Endothelial cell of umbilical vein (primary cell): ENCODE data around the gene CDH1. TPM values are rescaled to one million over a fixed set of nuclear protein-coding genes. Genes with fewer than 3 reads are reported as not detected.

Source experiments
- BruUV-seq: library from RNA; stranded (reverse); fragments of 400-500 nt; replicated peaks from 2 replicates; lab custom pipeline; 2021; lab: Mats Ljungman, UMichigan
- CTCF ChIA-PET: fragments of 300-600, 350-600 bp; sonication (Branson Sonifier 250); formaldehyde crosslinking; loops from one replicate; lab custom pipeline; 2021; ENCODE audit warnings: antibody characterized with exemption, inconsistent platforms; lab: Charles Lee
- POLR2A ChIA-PET: fragments of 300-600, 350-600 bp; sonication (Branson Sonifier 250); formaldehyde crosslinking; loops from one replicate; lab custom pipeline; 2021; ENCODE audit warnings: antibody characterized with exemption, inconsistent platforms; lab: Charles Lee
- DNase-seq: peaks from one replicate; pipeline ENCODE4 v3.0.0-alpha.2; 2011; ENCODE audit warnings: low read depth, low spot score
- FAIRE-seq: peaks from 2 replicates; lab custom pipeline; 2011; peaks lifted over from hg19 to GRCh38; lab: Jason Lieb, UNC
- H2AFZ ChIP-seq: 2 replicates; pipeline ENCODE4 v1.6.0; 2012; ENCODE audit warnings: low read depth, low read length, control low read depth, inconsistent platforms
- H3K27ac ChIP-seq: 2 replicates; pipeline ENCODE4 v1.5.1; 2011; ENCODE audit warnings: low read depth, mild to moderate bottlenecking, control low read depth, low read length, moderate library complexity; ENCODE audit not compliant: insufficient read depth
- H3K27me3 ChIP-seq, 2 experiments: 2 replicates each; pipeline versions ENCODE4 v1.6.0 to v1.6.1; 2011; ENCODE audit warnings: low read length in 2 of 2, mixed read lengths in 1 of 2; ENCODE audit not compliant: control insufficient read depth in 2 of 2, insufficient read depth in 2 of 2
- H3K36me3 ChIP-seq, 2 experiments: 2 replicates in 1 of 2; 3 replicates in 1 of 2; pipeline ENCODE4 v1.5.1; 2011; ENCODE audit warnings: low read length in 2 of 2, mild to moderate bottlenecking in 1 of 2, moderate library complexity in 1 of 2; ENCODE audit not compliant: control insufficient read depth in 2 of 2, insufficient read depth in 2 of 2; ENCODE audit errors: extremely low read depth in 1 of 2
- H3K4me1 ChIP-seq: 3 replicates; pipeline ENCODE4 v1.5.1; 2011; ENCODE audit warnings: mild to moderate bottlenecking, low read length; ENCODE audit not compliant: control insufficient read depth, insufficient read depth; ENCODE audit errors: extremely low read depth
- H3K4me2 ChIP-seq: 2 replicates; pipeline ENCODE4 v1.6.1; 2011; ENCODE audit warnings: low read length, control low read depth, mixed read lengths; ENCODE audit not compliant: insufficient read depth
- H3K4me3 ChIP-seq, 3 experiments: fragments of 200-600 bp in 1 of 3; sonication (generic), shearing (Covaris generic) in 1 of 3; replicated peaks in 1 of 3; 2 replicates each; pipeline ENCODE4 v1.5.1; 2011 to 2016; ENCODE audit warnings: control low read depth in 3 of 3, low read length in 3 of 3, mild to moderate bottlenecking in 2 of 3, inconsistent platforms in 1 of 3, low read depth in 1 of 3, moderate library complexity in 1 of 3; ENCODE audit not compliant: insufficient read depth in 1 of 3
- H3K79me2 ChIP-seq: 2 replicates; pipeline ENCODE4 v1.6.0; 2012; ENCODE audit warnings: low read length, inconsistent platforms; ENCODE audit not compliant: control insufficient read depth, insufficient read depth
- H3K9ac ChIP-seq: replicated peaks from 2 replicates; pipeline ENCODE3; 2011; ENCODE audit warnings: low read length, control low read depth; ENCODE audit not compliant: insufficient read depth; ENCODE audit errors: extremely low read depth
- H3K9me1 ChIP-seq: replicated peaks from 3 replicates; pipeline ENCODE4 v1.6.0; 2011; ENCODE audit warnings: mild to moderate bottlenecking, low read length; ENCODE audit not compliant: control insufficient read depth, insufficient read depth; ENCODE audit errors: extremely low read depth
- H3K9me3 ChIP-seq: replicated peaks from 2 replicates; pipeline ENCODE4 v1.5.1; 2012; ENCODE audit warnings: low read length, inconsistent platforms; ENCODE audit not compliant: control insufficient read depth, insufficient read depth
- H4K20me1 ChIP-seq: replicated peaks from 2 replicates; pipeline ENCODE3; 2011; ENCODE audit warnings: mild to moderate bottlenecking, low read length; ENCODE audit not compliant: control insufficient read depth, insufficient read depth; ENCODE audit errors: extremely low read depth
- EZH2 ChIP-seq: IDR thresholded peaks from 2 replicates; pipeline ENCODE4 v1.6.1; 2012; ENCODE audit warnings: borderline replicate concordance, low read depth, mild to moderate bottlenecking, moderate library complexity, low read length, inconsistent platforms; ENCODE audit not compliant: severe bottlenecking
- FOS ChIP-seq: IDR thresholded peaks from 2 replicates; pipeline ENCODE4 v1.6.1; 2011; ENCODE audit warnings: mild to moderate bottlenecking, low read length, moderate library complexity, borderline replicate concordance; ENCODE audit not compliant: insufficient read depth
- GATA2 ChIP-seq: IDR thresholded peaks from 2 replicates; pipeline ENCODE4 v1.7.0; 2011; ENCODE audit warnings: low read depth, mild to moderate bottlenecking, moderate library complexity, mixed read lengths, low read length; ENCODE audit not compliant: insufficient read length, insufficient read depth
- JUN ChIP-seq: IDR thresholded peaks from 2 replicates; pipeline ENCODE4 v1.6.1; 2011; ENCODE audit warnings: borderline replicate concordance, low read depth; ENCODE audit not compliant: insufficient read length, insufficient read depth
- MYC ChIP-seq: IDR thresholded peaks from one replicate; pipeline ENCODE4 v1.6.1; 2011; ENCODE audit warnings: mild to moderate bottlenecking, low read depth, low read length
- POLR2A ChIP-seq: IDR thresholded peaks from 2 replicates; pipeline ENCODE4 v1.6.1; 2012; ENCODE audit warnings: low read depth, mild to moderate bottlenecking, control low read depth, low read length
- POLR2AphosphoS5 ChIP-seq: IDR thresholded peaks from 2 replicates; pipeline ENCODE4 v1.6.1; 2012; ENCODE audit warnings: low read depth, mild to moderate bottlenecking, control low read depth, low read length, moderate library complexity; ENCODE audit not compliant: insufficient read depth
- dilution Hi-C: fragments of 300-500 bp; cut with MboI; formaldehyde crosslinking; loops from one replicate; pipeline ENCODE4 v1.15.0; 2019; ENCODE audit warnings: low sequenced_read_pairs; ENCODE audit not compliant: extremely low pct_ligation_motif_present
- intact Hi-C: fragments of 100-400 bp; cut with micrococcal nuclease; formaldehyde crosslinking; loops from one replicate; pipeline ENCODE4 v1.10.0; 2022
- polyA plus RNA-seq, 4 experiments: library from polyadenylated mRNA; depleted of rRNA in 3 of 4; stranded (reverse) in 3 of 4; unstranded in 1 of 4; fragments of >200 nt; gene quantifications; 2 replicates each; pipeline versions ENCODE4 v1.2.1 to v1.2.3, GENCODE V29; 2011 to 2012; ENCODE audit warnings: missing spikeins in 1 of 4
- total RNA-seq: library from RNA; stranded (reverse); gene quantifications from 2 replicates; pipeline ENCODE4 v1.2.3, GENCODE V29; 2021
- TF ChIP-seq, protein P1 (sequence below), 2 donors: IDR thresholded peaks; 1 replicate in 1 of 2; 2 replicates in 1 of 2; pipeline ENCODE4 v1.5.1; 2011; ENCODE audit warnings: low read length in 2 of 2, mild to moderate bottlenecking in 2 of 2, moderate library complexity in 2 of 2, control low read depth in 1 of 2, inconsistent platforms in 1 of 2, low read depth in 1 of 2; ENCODE audit not compliant: insufficient read depth in 1 of 2; ENCODE audit errors: extremely low read depth in 1 of 2
- TF ChIP-seq, protein P2 (sequence below): IDR thresholded peaks from 2 replicates; pipeline ENCODE4 v1.6.1; 2011; ENCODE audit not compliant: insufficient read depth, insufficient read length

Gene CDH1
- total and polyA plus RNA-seq, 2 donors (not counting 3 experiments of a cell fraction or from before 2014, with no cell fraction given), result 0.28 to 0.69 TPM

DNA sequence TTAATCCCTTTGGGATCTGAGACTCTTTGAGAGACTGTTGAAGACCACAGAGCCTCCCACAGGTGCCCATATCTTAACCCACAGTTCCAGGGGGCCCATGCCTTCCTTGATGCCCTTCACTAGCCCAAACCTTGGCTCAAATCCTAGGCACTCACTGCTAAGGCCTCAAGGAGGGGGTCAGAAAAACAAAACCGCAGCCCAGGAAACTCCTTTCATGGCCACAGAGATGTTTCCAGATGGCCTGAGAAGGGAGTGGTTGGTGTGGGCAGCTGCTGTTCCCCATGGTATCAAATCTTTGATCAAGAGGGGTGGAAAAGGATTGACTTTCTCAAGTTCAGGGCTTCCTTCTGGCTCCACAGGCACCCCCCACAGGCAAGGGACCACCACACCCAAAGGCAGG, 44.7 kb downstream of the CDH1 start:
- Histone ChIP-seq H3K36me3 (no peaks in the 10 kb centered on the region), H3K4me2 (no peak overlapping the region), H4K20me1 (no peaks in the 10 kb centered on the region), H3K9me1 (no peaks in the 10 kb centered on the region), H3K27me3 (no peaks in the 10 kb centered on the region), H2AFZ (no peak overlapping the region), H3K9me3 (no peaks in the 10 kb centered on the region), H3K9ac (no peak overlapping the region), H3K27ac (no peak overlapping the region), H3K79me2 (no peaks in the 10 kb centered on the region), H3K4me3 (no peak overlapping the region), H3K4me1 (no peaks in the 10 kb centered on the region)
- intact Hi-C loops (no loop called here), dilution Hi-C loops (no loop called here)
- ChIA-PET CTCF (no interaction called here), POLR2A (no interaction called here)
- FAIRE-seq (no peak), DNase-seq (no peak)
- TF ChIP-seq, protein P1, sequence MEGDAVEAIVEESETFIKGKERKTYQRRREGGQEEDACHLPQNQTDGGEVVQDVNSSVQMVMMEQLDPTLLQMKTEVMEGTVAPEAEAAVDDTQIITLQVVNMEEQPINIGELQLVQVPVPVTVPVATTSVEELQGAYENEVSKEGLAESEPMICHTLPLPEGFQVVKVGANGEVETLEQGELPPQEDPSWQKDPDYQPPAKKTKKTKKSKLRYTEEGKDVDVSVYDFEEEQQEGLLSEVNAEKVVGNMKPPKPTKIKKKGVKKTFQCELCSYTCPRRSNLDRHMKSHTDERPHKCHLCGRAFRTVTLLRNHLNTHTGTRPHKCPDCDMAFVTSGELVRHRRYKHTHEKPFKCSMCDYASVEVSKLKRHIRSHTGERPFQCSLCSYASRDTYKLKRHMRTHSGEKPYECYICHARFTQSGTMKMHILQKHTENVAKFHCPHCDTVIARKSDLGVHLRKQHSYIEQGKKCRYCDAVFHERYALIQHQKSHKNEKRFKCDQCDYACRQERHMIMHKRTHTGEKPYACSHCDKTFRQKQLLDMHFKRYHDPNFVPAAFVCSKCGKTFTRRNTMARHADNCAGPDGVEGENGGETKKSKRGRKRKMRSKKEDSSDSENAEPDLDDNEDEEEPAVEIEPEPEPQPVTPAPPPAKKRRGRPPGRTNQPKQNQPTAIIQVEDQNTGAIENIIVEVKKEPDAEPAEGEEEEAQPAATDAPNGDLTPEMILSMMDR (IDR thresholded peaks at IDR 0.05; ENCODE audit: extremely low read depth in 1 of 2, insufficient read depth in 1 of 2, low read depth in 1 of 2, low read length in 2 of 2), result no peak
- TF ChIP-seq EZH2 (no peak), POLR2A (no peak), POLR2AphosphoS5 (no peak), JUN (no peak), GATA2 (no peak), FOS (no peak), MYC (no peak)
- TF ChIP-seq, protein P2, sequence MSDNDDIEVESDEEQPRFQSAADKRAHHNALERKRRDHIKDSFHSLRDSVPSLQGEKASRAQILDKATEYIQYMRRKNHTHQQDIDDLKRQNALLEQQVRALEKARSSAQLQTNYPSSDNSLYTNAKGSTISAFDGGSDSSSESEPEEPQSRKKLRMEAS, result no peak
- no TSS peak for BruUV-seq
